IgD-negative memory B cell (primary cell): ENCODE measurements around the gene OR2A14. TPM values are rescaled to one million over a fixed set of nuclear protein-coding genes. Genes with fewer than 3 reads are reported as not detected.

Experiments used
- polyA plus RNA-seq: library from polyadenylated mRNA; unstranded; fragments of 300-500 nt; fragmentation: Illumina TruSeq; gene quantifications from one replicate; pipeline ENCODE4 v1.2.3, GENCODE V29; 2021

OR2A14 gene
- polyA plus RNA-seq, 1 donor from 2014 or later = not detected

Other genes starting within 250 kb of the OR2A14 start
- gene TCAF1, start 221.0 kb upstream of the OR2A14 start, polyA plus RNA-seq = 10.2 TPM
- not detected for gene OR2F2, start 187.9 kb upstream of the OR2A14 start, polyA plus RNA-seq
- gene OR2F1, start 168.3 kb upstream of the OR2A14 start, polyA plus RNA-seq = not detected
- gene OR6B1, start 122.9 kb upstream of the OR2A14 start, polyA plus RNA-seq = not detected
- gene OR2A5, start 74.2 kb upstream of the OR2A14 start, polyA plus RNA-seq = not detected
- not detected for gene OR2A25, start 53.4 kb upstream of the OR2A14 start, polyA plus RNA-seq
- gene OR2A12, start 36.9 kb upstream of the OR2A14 start, polyA plus RNA-seq = not detected
- not detected for gene OR2A2, start 13.6 kb upstream of the OR2A14 start, polyA plus RNA-seq
- gene CTAGE4, start 60.3 kb downstream of the OR2A14 start, polyA plus RNA-seq = not detected
- 0.86 TPM for gene ARHGEF35, start 72.7 kb downstream of the OR2A14 start, polyA plus RNA-seq
- not detected for gene OR2A42, start 116.4 kb downstream of the OR2A14 start, polyA plus RNA-seq
- gene OR2A7, start 141.6 kb downstream of the OR2A14 start, polyA plus RNA-seq = 1.1 TPM
- 0.33 TPM for gene CTAGE8, start 146.1 kb downstream of the OR2A14 start, polyA plus RNA-seq
- not detected for gene OR2A1, start 189.2 kb downstream of the OR2A14 start, polyA plus RNA-seq
- gene ARHGEF5, start 232.2 kb downstream of the OR2A14 start, polyA plus RNA-seq = 1.4 TPM